Heart left ventricle (tissue), 16 donors: ENCODE results near the gene RTN4RL2. TPM values are rescaled to one million over a fixed set of nuclear protein-coding genes. Genes with fewer than 3 reads are reported as not detected.
A peak's percentile ranks its signal among the peaks of the same experiment; 100 is the strongest.

Source experiments
- ATAC-seq, 4 donors: fragments of 200-7000 bp; cut with Tn5 transposase; one replicate each; pipeline ENCODE4 v1.9.1; 2020 to 2022; ENCODE audit warnings: moderate library complexity in 4 of 4, mild to moderate bottlenecking in 3 of 4, moderate number of reproducible peaks in 1 of 4
- DNase-seq, 5 donors: peaks; one replicate each; pipeline ENCODE4 v3.0.0-alpha.2; 2020
- H3K27ac ChIP-seq, 12 donors: fragments of 200-600 bp; sonication (generic) in 4 of 12; one replicate each; pipeline versions ENCODE4 v1.5.0 to v1.8.0; 2016 to 2022; ENCODE audit warnings: mild to moderate bottlenecking in 2 of 12
- H3K27me3 ChIP-seq, 9 donors: fragments of 200-600 bp; sonication (generic) in 2 of 9; one replicate each; pipeline versions ENCODE4 v1.5.1 to v1.8.0; 2016 to 2022; ENCODE audit warnings: mild to moderate bottlenecking in 3 of 9
- H3K36me3 ChIP-seq, 9 donors: fragments of 200-600 bp; sonication (generic) in 2 of 9; one replicate each; pipeline versions ENCODE4 v1.5.0 to v1.8.0; 2018 to 2022; ENCODE audit warnings: mild to moderate bottlenecking in 2 of 9
- H3K4me1 ChIP-seq, 12 donors: fragments of 200-600 bp; sonication (generic) in 4 of 12; one replicate each; pipeline versions ENCODE4 v1.5.0 to v1.8.0; 2016 to 2022; ENCODE audit warnings: mild to moderate bottlenecking in 3 of 12
- H3K4me3 ChIP-seq, 12 donors: fragments of 200-600 bp; sonication (generic) in 4 of 12; one replicate each; pipeline versions ENCODE4 v1.5.0 to v1.8.0; 2017 to 2022; ENCODE audit warnings: mild to moderate bottlenecking in 9 of 12, moderate library complexity in 4 of 12
- H3K9me3 ChIP-seq, 12 donors: fragments of 200-600 bp; sonication (generic) in 4 of 12; one replicate each; pipeline versions ENCODE4 v1.5.0 to v1.8.0; 2016 to 2022; ENCODE audit warnings: mild to moderate bottlenecking in 1 of 12
- CTCF ChIP-seq, 12 donors: fragments of 200-600 bp; sonication (generic) in 4 of 12; IDR thresholded peaks; one replicate each; pipeline versions ENCODE4 v1.5.0 to v1.8.0; 2018 to 2022; ENCODE audit warnings: antibody characterized with exemption in 12 of 12, mild to moderate bottlenecking in 5 of 12
- POLR2A ChIP-seq, 2 donors: fragments of 450-650 bp; IDR thresholded peaks; one replicate each; pipeline ENCODE4 v1.6.1; 2017; ENCODE audit warnings: antibody characterized with exemption in 2 of 2, mild to moderate bottlenecking in 2 of 2, moderate library complexity in 2 of 2
- whole genome bisulfite sequencing, 4 donors: extraction: QIAGEN DNeasy Blood & Tissue Kit in 2 of 4; methylation state at CpG; one replicate each; pipeline versions ENCODE4 v1.1.5 to v1.1.7; 2013 to 2018; 5-methylcytosine and 5-hydroxymethylcytosine counted together
- intact Hi-C, 10 donors: fragments of 100-400 bp; cut with DNase I; formaldehyde crosslinking; loops; one replicate each; pipeline versions ENCODE4 v1.11.1 to v1.14.2; 2022
- polyA plus RNA-seq, 2 donors: library from polyadenylated mRNA; stranded (reverse); fragments of 200-250 nt; gene quantifications; one replicate each; pipeline ENCODE4 v1.2.3, GENCODE V29; 2013
- total RNA-seq, 9 donors: library from RNA; depleted of rRNA in 2 of 9; stranded (reverse); fragments of >200 nt in 2 of 9; fragmentation: NEBNext Ultra II Directional in 3 of 9; extraction: Animal tissue kit (Norgen Biotek cat#: 25700) in 3 of 9; gene quantifications; one replicate each; pipeline versions ENCODE4 v1.1.0 to v1.2.4, GENCODE V29; 2016 to 2023
- donor health status: ischemic (EF 13 %, LVEDD 7.1; RV severe dilation, severe dysfunction).
- donor health status: healthy with polysubstance abuse.
- donor health status: DM: no; HTN: yes; CAD: no.
- donor health status: DM: no; HTN: no; CAD: no.
- donor health status: ischemic (EF 25% LVEDD 6.9; RV normal size, moderate dysfunction).
- donor health status: ischemic (EF 25% LVEDD 5.7; RV mildly dilated, moderate dysfunction).
- donor health status: healthy.
- donor health status: DM: yes; HTN: yes; CAD: no.
- donor health status: ischemic (EF 35%, LVEDD 5.7; RV mildly dilated, moderate dysfunction).
- donor health status: nonischemic (EF 11% LVEDD 7.7; RV severe dilation, severe dysfunction).
- donor health status: DM: yes; HTN: yes; CAD: no.
- donor health status: PGD.
- donor health status: ischemic (EF 29% LVEDD 5.4; RV normal size, mild dysfunction).
- donor health status: nonischemic (EF 23%, LVEDD 6.1; RV moderate dilation, normal function).

Gene RTN4RL2
- total and polyA plus RNA-seq, 11 donors, result 0.58 to 2.1 (median 1.1) TPM

DNA sequence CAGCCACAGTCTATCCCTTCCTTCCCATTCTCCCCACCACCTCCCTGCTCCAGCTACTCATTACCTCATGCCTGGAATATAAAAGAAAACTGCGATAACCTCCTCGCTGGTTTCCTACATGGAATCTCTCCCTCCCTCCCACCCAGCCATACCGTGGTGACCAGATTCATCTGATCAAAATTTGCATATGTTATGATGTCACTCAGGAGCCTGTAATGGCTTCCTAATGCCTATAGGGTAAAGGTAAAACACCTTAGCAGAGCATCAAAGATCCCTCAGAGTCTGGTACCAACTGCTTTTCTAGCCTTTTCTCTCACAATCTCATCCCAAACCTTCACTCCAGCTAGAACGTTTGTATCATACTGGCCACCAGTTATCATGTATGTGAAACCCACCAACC, 19.6 kb downstream of the RTN4RL2 start:
- Histone ChIP-seq H3K36me3 (peaks cover 0 to 12% (median 6%) of the 10 kb centered on the region in 9 donors), H3K9me3 (no peaks in the 10 kb centered on the region), H3K4me1 (peaks cover 3 to 41% (median 25%) of the 10 kb centered on the region in 12 donors), H3K27me3 (peaks cover 0 to 36% (median 13%) of the 10 kb centered on the region in 9 donors), H3K27ac (no peak overlapping the region), H3K4me3 (no peak overlapping the region)
- DNase-seq (no peak), ATAC-seq (no peak)
- WGBS, 4 donors, result 20 to 33% (median 24%) methylated on average over 4 of the region's 4 CpGs
- intact Hi-C loops, result loop anchor here (2.0 to 10.0 kb wide), 4 partner anchors 21 to 135 kb away; no protein-coding TSS in a partner anchor
- TF ChIP-seq POLR2A (IDR thresholded peaks at IDR 0.05) (no peak), CTCF (IDR thresholded peaks at IDR 0.05) (no peak)

GRCh38 chr11:57480409-57481137, 20.2 kb downstream of the RTN4RL2 start:
- Histone ChIP-seq H3K4me1 (peaks cover 3 to 35% (median 22%) of the 10 kb centered on the region in 12 donors), H3K36me3 (peaks cover 0 to 18% (median 12%) of the 10 kb centered on the region in 9 donors), H3K27me3 (peaks cover 0 to 36% (median 13%) of the 10 kb centered on the region in 9 donors), H3K4me3 (no peak overlapping the region), H3K9me3 (no peaks in the 10 kb centered on the region), H3K27ac (no peak overlapping the region)
- intact Hi-C loops, result loop anchor here in 9 of 10 donors (2.0 to 10.0 kb wide), 4 partner anchors 22 to 136 kb away; no protein-coding TSS in a partner anchor
- peak; percentile 17 to 54 (median 36) for ATAC-seq
- TF ChIP-seq CTCF (IDR thresholded peaks at IDR 0.05) (peak; percentile 53 to 82 (median 68)), POLR2A (IDR thresholded peaks at IDR 0.05) (no peak)
- DNase-seq, result peak; percentile 58 to 81 (median 62)
- 25 to 41% (median 33%) methylated on average over 9 of the region's 9 CpGs for WGBS, 4 donors

GRCh38 chr11:57481315-57481714, 21.0 kb downstream of the RTN4RL2 start:
- no peak overlapping the region for H3K4me3 ChIP-seq
- DNase-seq, result no peak
- H3K27ac ChIP-seq, result no peak overlapping the region
- ATAC-seq, result no peak
- intact Hi-C loops, result loop anchor here in 9 of 10 donors (2.0 to 10.0 kb wide), 4 partner anchors 23 to 137 kb away; no protein-coding TSS in a partner anchor
- peaks cover 0 to 33% (median 13%) of the 10 kb centered on the region in 9 donors for H3K27me3 ChIP-seq
- H3K36me3 ChIP-seq, result peaks cover 0 to 25% (median 19%) of the 10 kb centered on the region in 9 donors
- peaks cover 0 to 28% (median 15%) of the 10 kb centered on the region in 12 donors for H3K4me1 ChIP-seq
- TF ChIP-seq CTCF (IDR thresholded peaks at IDR 0.05), result no peak
- H3K9me3 ChIP-seq, result no peaks in the 10 kb centered on the region
- 33 to 65% (median 47%) methylated on average over 2 of the region's 2 CpGs for WGBS, 4 donors
